ENCODE measurements around the gene ARHGAP31. TPM values are rescaled to one million over a fixed set of nuclear protein-coding genes. Genes with fewer than 3 reads are reported as not detected.

ARHGAP31 gene
- total RNA-seq, 4 donors from 2014 or later = 19.8 to 28.7 (median 22.6) TPM

GRCh38 chr3:119388577-119388976 is 94.4 kb downstream of the ARHGAP31 start:
- Histone ChIP-seq H3K4me1 (no peaks in the 10 kb centered on the region), H3K27me3 (no peaks in the 10 kb centered on the region), H3K27ac (no peak overlapping the region), H3K9me3 (no peaks in the 10 kb centered on the region), H3K36me3 (peaks cover 0 to 96% of the 10 kb centered on the region in 2 donors), H3K4me3 (no peak overlapping the region)
- 79 to 84% methylated on average over 6 to 8 of the region's 8 CpGs for WGBS, 2 donors (ENCODE audit: low coverage in 1 of 2)
- TF ChIP-seq CTCF (IDR thresholded peaks at IDR 0.05) = peak in 1 of 4 experiments; percentile 51
- TF ChIP-seq POLR2A (IDR thresholded peaks at IDR 0.05) = no peak
- no peak for ATAC-seq

- 93% methylated on average over 2 of the region's 2 CpGs; no CpG with 5 or more reads in 1 of the 2 donors for WGBS, 2 donors (ENCODE audit: low coverage in 1 of 2)
- no peak for TF ChIP-seq POLR2AphosphoS5 (IDR thresholded peaks at IDR 0.05)
- no peak for TF ChIP-seq EP300 (IDR thresholded peaks at IDR 0.05)
- no peak for TF ChIP-seq POLR2A (IDR thresholded peaks at IDR 0.05)
- TF ChIP-seq CTCF (IDR thresholded peaks at IDR 0.05) = no peak
- ATAC-seq = no peak
- no peaks in the 10 kb centered on the region for H3K9me3 ChIP-seq
- H3K27me3 ChIP-seq = no peaks in the 10 kb centered on the region
- H3K27ac ChIP-seq = no peak overlapping the region
- H3K36me3 ChIP-seq = peaks cover 0 to 96% of the 10 kb centered on the region in 2 donors
- no peak overlapping the region for H3K4me3 ChIP-seq
- H3K4me1 ChIP-seq = no peaks in the 10 kb centered on the region
Observed at GRCh38 chr3:119395923-119396358, 101.8 kb downstream of the ARHGAP31 start.

GRCh38 chr3:119396870-119397269 is 102.7 kb downstream of the ARHGAP31 start:
- ATAC-seq = no peak
- H3K27me3 ChIP-seq = no peaks in the 10 kb centered on the region
- no peak overlapping the region for H3K27ac ChIP-seq
- 91 to 100% methylated on average over 1 of the region's 2 CpGs for WGBS, 2 donors (ENCODE audit: low coverage in 1 of 2)
- no peaks in the 10 kb centered on the region for H3K4me1 ChIP-seq
- no peak for TF ChIP-seq POLR2AphosphoS5 (IDR thresholded peaks at IDR 0.05)
- peaks cover 2 to 96% of the 10 kb centered on the region in 2 donors for H3K36me3 ChIP-seq
- H3K4me3 ChIP-seq = no peak overlapping the region
- H3K9me3 ChIP-seq = no peaks in the 10 kb centered on the region

GRCh38 chr3:119400466-119400865 is 106.3 kb downstream of the ARHGAP31 start:
- ATAC-seq = no peak
- Histone ChIP-seq H3K9me3 (no peaks in the 10 kb centered on the region), H3K27ac (no peak overlapping the region), H3K4me1 (no peaks in the 10 kb centered on the region), H3K36me3 (peaks cover 5 to 99% of the 10 kb centered on the region in 2 donors), H3K27me3 (no peaks in the 10 kb centered on the region), H3K4me3 (no peak overlapping the region)
- whole genome bisulfite sequencing, 2 donors (ENCODE audit: low coverage in 1 of 2) = 82 to 86% methylated on average over 4 to 5 of the region's 5 CpGs
- TF ChIP-seq EP300 (IDR thresholded peaks at IDR 0.05) (no peak), POLR2AphosphoS5 (IDR thresholded peaks at IDR 0.05) (no peak), CTCF (IDR thresholded peaks at IDR 0.05) (no peak), POLR2A (IDR thresholded peaks at IDR 0.05) (no peak)

- 93 to 100% methylated on average over 1 to 2 of the region's 5 CpGs for WGBS, 2 donors (ENCODE audit: low coverage in 1 of 2)
- ATAC-seq = no peak
- Histone ChIP-seq H3K27ac (no peak overlapping the region), H3K9me3 (no peaks in the 10 kb centered on the region), H3K4me1 (no peaks in the 10 kb centered on the region), H3K36me3 (peaks cover 5 to 100% of the 10 kb centered on the region in 2 donors), H3K27me3 (no peaks in the 10 kb centered on the region), H3K4me3 (no peak overlapping the region)
- TF ChIP-seq CTCF (IDR thresholded peaks at IDR 0.05) (no peak), EP300 (IDR thresholded peaks at IDR 0.05) (no peak), POLR2AphosphoS5 (IDR thresholded peaks at IDR 0.05) (no peak), POLR2A (IDR thresholded peaks at IDR 0.05) (no peak)
Observed at GRCh38 chr3:119401069-119401468, 106.9 kb downstream of the ARHGAP31 start.

All from gastroesophageal sphincter (tissue), 4 donors.